Psoas muscle (tissue), 8 donors: ENCODE results near the gene PLXDC2. TPM values are rescaled to one million over a fixed set of nuclear protein-coding genes. Genes with fewer than 3 reads are reported as not detected.

Experiments used
- ATAC-seq, 4 donors: fragments of 200-7000 bp; cut with Tn5 transposase; one replicate each; pipeline ENCODE4 v1.9.1; 2020; ENCODE audit warnings: moderate library complexity in 3 of 4, mild to moderate bottlenecking in 2 of 4
- DNase-seq, 2 donors: peaks; one replicate each; pipeline ENCODE4 v3.0.0-alpha.2; 2020
- H3K27ac ChIP-seq: fragments of 200-600 bp; one replicate; pipeline ENCODE4 v1.8.0; 2022
- H3K27me3 ChIP-seq, 3 donors: fragments of 200-600 bp in 1 of 3; one replicate each; pipeline versions ENCODE4 v1.6.1 to v1.8.0; 2013 to 2022; ENCODE audit warnings: low read length in 2 of 3, mild to moderate bottlenecking in 2 of 3, moderate library complexity in 1 of 3; ENCODE audit not compliant: insufficient read depth in 3 of 3
- H3K36me3 ChIP-seq, 2 donors: fragments of 200-600 bp in 1 of 2; one replicate each; pipeline versions ENCODE4 v1.6.1 to v1.8.0; 2013 to 2022; ENCODE audit warnings: low read depth in 1 of 2, mild to moderate bottlenecking in 1 of 2, moderate library complexity in 1 of 2; ENCODE audit not compliant: insufficient read depth in 1 of 2
- H3K4me1 ChIP-seq: fragments of 200-600 bp; one replicate; pipeline ENCODE4 v1.8.0; 2022
- H3K4me3 ChIP-seq: fragments of 200-600 bp; one replicate; pipeline ENCODE4 v1.8.0; 2022; ENCODE audit warnings: mild to moderate bottlenecking
- H3K9me3 ChIP-seq: fragments of 200-600 bp; one replicate; pipeline ENCODE4 v1.8.0; 2022
- CTCF ChIP-seq: fragments of 200-600 bp; IDR thresholded peaks from one replicate; pipeline ENCODE4 v1.8.0; 2022; ENCODE audit warnings: antibody characterized with exemption
- WGBS, 3 donors: extraction: QIAGEN DNeasy Blood & Tissue Kit; methylation state at CpG; one replicate each; pipeline versions ENCODE4 v1.1.6 to v1.1.7; 2013; 5-methylcytosine and 5-hydroxymethylcytosine counted together
- intact Hi-C, 2 donors: fragments of 100-400 bp; cut with DNase I; formaldehyde crosslinking; loops; one replicate each; pipeline versions ENCODE4 v1.11.0 to v1.14.2; 2022
- polyA plus RNA-seq, 3 donors: library from polyadenylated mRNA; stranded (reverse); fragments of 200-250 nt; gene quantifications; one replicate each; pipeline ENCODE4 v1.2.3, GENCODE V29; 2013
- total RNA-seq, 4 donors: library from RNA; stranded (reverse); fragmentation: NEBNext Ultra II Directional in 2 of 4; extraction: Animal tissue kit (Norgen Biotek cat#: 25700) in 2 of 4; gene quantifications; one replicate each; pipeline versions ENCODE4 v1.2.1 to v1.2.4, GENCODE V29; 2021 to 2023
- donor health status: healthy with polysubstance abuse.
- donor health status: DM: no; HTN: no; CAD: no; lungs with moderate emphysema.
- donor health status: Bipolar disorder and iron deficiency.
- donor health status: healthy.
- donor health status: DM: yes; HTN: yes; CAD: no.
- donor health status: DM: no; HTN: no; CAD: no.
- donor health status: DM: no; HTN: no; CAD: no.
- donor health status: DM: yes; HTN: yes; CAD: no.

Gene PLXDC2
- total and polyA plus RNA-seq, 7 donors = 2.3 to 21.4 (median 9.2) TPM

- no peak overlapping the region for H3K27ac ChIP-seq
- H3K27me3 ChIP-seq = no peaks in the 10 kb centered on the region
- no peaks in the 10 kb centered on the region for H3K4me1 ChIP-seq
- no peak overlapping the region for H3K4me3 ChIP-seq
- H3K9me3 ChIP-seq = no peaks in the 10 kb centered on the region
- intact Hi-C loops = loop anchor here in 1 of 2 donors (5.0 kb wide), 1 partner anchor 517 kb away; no protein-coding TSS in a partner anchor
- ATAC-seq (no peak), DNase-seq (no peak)
- H3K36me3 ChIP-seq = no peaks in the 10 kb centered on the region
- WGBS, 3 donors = 64 to 70% (median 66%) methylated on average over 7 of the region's 7 CpGs
- no peak for TF ChIP-seq CTCF
Observed at GRCh38 chr10:20110125-20111100, 294.2 kb downstream of the PLXDC2 start.

- Histone ChIP-seq H3K4me1 (no peaks in the 10 kb centered on the region), H3K27me3 (no peaks in the 10 kb centered on the region), H3K9me3 (no peaks in the 10 kb centered on the region), H3K36me3 (no peaks in the 10 kb centered on the region), H3K27ac (no peak overlapping the region), H3K4me3 (no peak overlapping the region)
- intact Hi-C loops = loop anchor here in 1 of 2 donors (5.0 kb wide), 1 partner anchor 513 kb away; no protein-coding TSS in a partner anchor
- DNase-seq = no peak
- WGBS, 3 donors = 82 to 89% (median 84%) methylated on average over 5 of the region's 5 CpGs
- TF ChIP-seq CTCF = no peak
- ATAC-seq = no peak
Observed at GRCh38 chr10:20114179-20114578, 297.9 kb downstream of the PLXDC2 start.

- intact Hi-C loops = no loop called here
- TF ChIP-seq CTCF = no peak
- H3K4me1 ChIP-seq = no peaks in the 10 kb centered on the region
- H3K27me3 ChIP-seq = no peaks in the 10 kb centered on the region
- DNase-seq (no peak), ATAC-seq (no peak)
- H3K9me3 ChIP-seq = no peaks in the 10 kb centered on the region
- no peaks in the 10 kb centered on the region for H3K36me3 ChIP-seq
- 86 to 87% (median 87%) methylated on average over 5 of the region's 5 CpGs for WGBS, 3 donors
- H3K27ac ChIP-seq = no peak overlapping the region
- no peak overlapping the region for H3K4me3 ChIP-seq
Observed at GRCh38 chr10:20115894-20116293, 299.7 kb downstream of the PLXDC2 start.

GRCh38 chr10:20117471-20117870 lies 301.2 kb downstream of the PLXDC2 start:
- H3K36me3 ChIP-seq = no peaks in the 10 kb centered on the region
- ATAC-seq (no peak), DNase-seq (no peak)
- intact Hi-C loops = no loop called here
- H3K27me3 ChIP-seq = no peaks in the 10 kb centered on the region
- H3K4me1 ChIP-seq = no peaks in the 10 kb centered on the region
- no peak overlapping the region for H3K4me3 ChIP-seq
- 95 to 100% (median 97%) methylated on average over 2 of the region's 2 CpGs for WGBS, 3 donors
- no peak for TF ChIP-seq CTCF
- H3K9me3 ChIP-seq = no peaks in the 10 kb centered on the region
- no peak overlapping the region for H3K27ac ChIP-seq
